K562 (cell line): ENCODE data around the gene LENEP. TPM values are rescaled to one million over a fixed set of nuclear protein-coding genes. Genes with fewer than 3 reads are reported as not detected.

Experiments
- AFF4 ChIP-seq: sonication (generic); formaldehyde crosslinking; IDR thresholded peaks from 2 replicates; pipeline ENCODE4 v1.8.0; 2023; ENCODE audit warnings: mild to moderate bottlenecking, missing genetic modification reagents
- ASH1L ChIP-seq: fragments of 450-650 bp; IDR thresholded peaks from 2 replicates; pipeline ENCODE4 v1.6.1; 2018; ENCODE audit warnings: borderline replicate concordance, mild to moderate bottlenecking, low read depth; ENCODE audit not compliant: partially characterized antibody
- CHD4 ChIP-seq: fragments of 200-600 bp; sonication (generic); IDR thresholded peaks from 3 replicates; pipeline ENCODE4 v1.6.1; 2012; ENCODE audit warnings: low read depth, mild to moderate bottlenecking, mixed read lengths, low read length, inconsistent platforms; ENCODE audit not compliant: insufficient read depth, insufficient replicate concordance, poor library complexity, severe bottlenecking
- CTBP1 ChIP-seq: fragments of 450-650 bp; IDR thresholded peaks from 2 replicates; pipeline ENCODE4 v1.6.1; 2016; ENCODE audit warnings: borderline replicate concordance
- DACH1 ChIP-seq: fragments of 450-650 bp; IDR thresholded peaks from 2 replicates; pipeline ENCODE4 v1.6.1; 2018; ENCODE audit not compliant: partially characterized antibody
- ETS2 ChIP-seq: IDR thresholded peaks from 2 replicates; pipeline ENCODE4 v1.6.1; 2016; ENCODE audit warnings: borderline replicate concordance, missing genetic modification characterization, mild to moderate bottlenecking, moderate library complexity, missing compliant biosample characterization; ENCODE audit not compliant: poor library complexity, severe bottlenecking
- ETV5 ChIP-seq: sonication (generic); formaldehyde crosslinking; IDR thresholded peaks from 2 replicates; pipeline ENCODE4 v1.4.0; 2020; ENCODE audit warnings: low read depth, mild to moderate bottlenecking, missing genetic modification reagents
- KDM1A ChIP-seq, 2 experiments: fragments of 450-650 bp; IDR thresholded peaks; 2 replicates each; pipeline ENCODE4 v1.6.1; 2016; ENCODE audit warnings: mild to moderate bottlenecking in 2 of 2
- MTA3 ChIP-seq: fragments of 450-650 bp; formaldehyde crosslinking; IDR thresholded peaks from 2 replicates; pipeline ENCODE4 v1.6.1; 2017; ENCODE audit warnings: mild to moderate bottlenecking, borderline replicate concordance
- NCOA4 ChIP-seq: fragments of 450-650 bp; IDR thresholded peaks from 2 replicates; pipeline ENCODE4 v1.6.1; 2018; ENCODE audit warnings: mild to moderate bottlenecking; ENCODE audit not compliant: partially characterized antibody
- NEUROD1 ChIP-seq: fragments of 150-350 bp; IDR thresholded peaks from 2 replicates; pipeline ENCODE4 v1.6.1; 2014; ENCODE audit warnings: borderline replicate concordance, low read length, low read depth; ENCODE audit not compliant: partially characterized antibody
- POLR2H ChIP-seq: IDR thresholded peaks from 2 replicates; pipeline ENCODE4 v1.6.1; 2016; ENCODE audit warnings: missing genetic modification characterization, low read depth, mild to moderate bottlenecking, control low read depth, missing compliant biosample characterization, moderate library complexity
- SETDB1 ChIP-seq: IDR thresholded peaks from one replicate; pipeline ENCODE4 v1.6.1; 2012; ENCODE audit warnings: low read length, control low read depth, inconsistent platforms
- SIX5 ChIP-seq, 2 experiments: IDR thresholded peaks; 2 replicates each; pipeline ENCODE4 v1.6.1; 2011; ENCODE audit warnings: low read length in 2 of 2, borderline replicate concordance in 1 of 2, low read depth in 1 of 2, mild to moderate bottlenecking in 1 of 2, moderate library complexity in 1 of 2; ENCODE audit not compliant: insufficient read depth in 1 of 2
- SREBF1 ChIP-seq: fragments of 150-350 bp; IDR thresholded peaks from 2 replicates; pipeline ENCODE4 v1.6.1; 2014; ENCODE audit warnings: antibody characterized with exemption, low read depth, low read length, borderline replicate concordance
- TEAD4 ChIP-seq, 2 experiments: sonication (generic) in 1 of 2; formaldehyde crosslinking in 1 of 2; IDR thresholded peaks; 2 replicates each; pipeline versions ENCODE4 v1.6.1 to v1.8.0; 2012 to 2022; ENCODE audit warnings: borderline replicate concordance in 1 of 2, inconsistent platforms in 1 of 2, low read length in 1 of 2, mild to moderate bottlenecking in 1 of 2, missing genetic modification reagents in 1 of 2
- ZFP1 ChIP-seq: fragments of 450-650 bp; formaldehyde crosslinking; IDR thresholded peaks from 2 replicates; pipeline ENCODE4 v1.4.0; 2020; ENCODE audit warnings: mild to moderate bottlenecking, mixed read lengths
- ZNF165 ChIP-seq: fragments of 250-450 bp; sonication (Bioruptor Pico); IDR thresholded peaks from 2 replicates; pipeline ENCODE4 v1.4.0; 2020; ENCODE audit warnings: borderline replicate concordance
- ZNF436 ChIP-seq: fragments of 250-450, 450-650 bp; sonication (Bioruptor Pico); formaldehyde crosslinking; IDR thresholded peaks from 2 replicates; pipeline ENCODE4 v1.7.0; 2020; ENCODE audit warnings: mild to moderate bottlenecking
- ZSCAN32 ChIP-seq: fragments of 450-650 bp; formaldehyde crosslinking; IDR thresholded peaks from 2 replicates; pipeline ENCODE4 v1.4.0; 2020; ENCODE audit warnings: mild to moderate bottlenecking, moderate library complexity
- polyA plus RNA-seq, 8 experiments: library from polyadenylated mRNA; depleted of rRNA in 4 of 8; stranded (reverse) in 5 of 8; unstranded in 3 of 8; fragments of >200 nt; fragmentation: Nextera tagmentation in 2 of 8; fragmentation: Illumina TruSeq in 1 of 8; extraction: Ambion mirVana in 2 of 8; extraction: Trizol in 1 of 8; gene quantifications; 2 replicates each; pipeline versions ENCODE4 v1.2.1 to v1.2.3, GENCODE V29; 2011 to 2014; ENCODE audit warnings: inconsistent platforms in 1 of 8, missing spikeins in 1 of 8
- total RNA-seq, 7 experiments: library from RNA; depleted of rRNA in 6 of 7; stranded (reverse); fragments of >200 nt in 6 of 7; fragmentation: Illumina TruSeq in 2 of 7; extraction: Trizol in 2 of 7; gene quantifications; 2 replicates each; pipeline versions ENCODE4 v1.2.1 to v1.2.3, GENCODE V29; 2011 to 2021; ENCODE audit warnings: low replicate concordance in 1 of 7
- TF ChIP-seq, protein P1 (sequence below): fragments of 250-450 bp; sonication (Bioruptor Pico); IDR thresholded peaks from 2 replicates; pipeline ENCODE4 v1.8.0; 2021; ENCODE audit warnings: moderate library complexity, mild to moderate bottlenecking, inconsistent platforms
- TF ChIP-seq, protein P2 (sequence below): sonication (generic); IDR thresholded peaks from 2 replicates; pipeline ENCODE4 v1.6.1; 2016

LENEP gene
- total and polyA plus RNA-seq, 9 of the 15 experiments (the other 6 are each of a cell fraction or from before 2014, with no cell fraction given) = 0.23 to 0.87 (median 0.67) TPM; not detected in 5

DNA sequence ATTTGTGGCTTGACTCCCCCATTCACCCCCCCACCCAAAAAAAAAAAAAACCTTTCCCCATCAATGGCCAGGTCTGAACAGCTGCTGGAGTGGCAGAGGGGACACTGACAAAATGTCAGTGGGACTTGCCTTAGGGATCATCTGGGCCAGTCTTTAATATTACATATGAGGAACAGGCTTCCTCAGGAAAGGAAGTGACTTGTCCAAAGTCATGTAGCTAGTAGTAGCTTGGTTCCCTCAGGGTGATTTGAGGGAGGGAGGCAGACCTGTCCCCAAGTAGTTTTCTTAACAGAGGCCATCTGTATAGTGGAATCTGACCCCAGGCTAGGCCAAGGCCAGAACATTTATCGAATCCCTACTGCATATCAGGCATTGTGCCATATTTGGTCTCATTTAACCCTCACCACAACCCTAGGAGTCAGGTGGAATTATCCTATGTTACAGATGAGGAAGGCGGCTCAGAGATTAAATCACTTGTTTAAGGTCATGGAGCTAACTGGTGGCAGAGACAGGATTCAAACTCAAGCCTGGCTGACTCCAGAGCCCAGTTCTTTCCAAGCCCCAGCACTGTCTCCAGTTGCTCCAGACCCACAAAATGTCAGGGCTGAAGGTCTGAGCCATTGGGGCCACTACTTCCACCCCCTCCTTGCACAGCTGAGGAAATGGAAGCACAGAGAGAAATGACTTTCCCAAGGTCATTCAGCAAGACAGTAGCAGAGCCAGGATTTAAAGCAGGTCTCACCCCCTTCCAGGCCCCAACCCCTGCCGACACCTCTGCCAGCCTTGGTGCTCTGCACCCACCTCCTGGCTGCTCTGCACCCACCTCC, 19.6 kb downstream of the LENEP start (continued):
- no peak for TF ChIP-seq AFF4
- TF ChIP-seq, protein P1, sequence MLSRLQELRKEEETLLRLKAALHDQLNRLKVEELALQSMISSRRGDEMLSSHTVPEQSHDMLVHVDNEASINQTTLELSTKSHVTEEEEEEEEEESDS (CRISPR knock-in tag) = no peak
- TF ChIP-seq, protein P2, sequence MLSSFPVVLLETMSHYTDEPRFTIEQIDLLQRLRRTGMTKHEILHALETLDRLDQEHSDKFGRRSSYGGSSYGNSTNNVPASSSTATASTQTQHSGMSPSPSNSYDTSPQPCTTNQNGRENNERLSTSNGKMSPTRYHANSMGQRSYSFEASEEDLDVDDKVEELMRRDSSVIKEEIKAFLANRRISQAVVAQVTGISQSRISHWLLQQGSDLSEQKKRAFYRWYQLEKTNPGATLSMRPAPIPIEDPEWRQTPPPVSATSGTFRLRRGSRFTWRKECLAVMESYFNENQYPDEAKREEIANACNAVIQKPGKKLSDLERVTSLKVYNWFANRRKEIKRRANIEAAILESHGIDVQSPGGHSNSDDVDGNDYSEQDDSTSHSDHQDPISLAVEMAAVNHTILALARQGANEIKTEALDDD = 0 out of 2 replicates have a peak, but pooled peaks have one; percentile 27
- TF ChIP-seq ETS2 = no peak
- TF ChIP-seq CHD4 = no peak
- TF ChIP-seq ZNF165 (CRISPR knock-in tag) = no peak
- no peak for TF ChIP-seq ZNF436
- no peak for TF ChIP-seq NCOA4
- no peak for TF ChIP-seq SIX5 (IDR thresholded peaks at IDR 0.05; ENCODE audit: borderline replicate concordance in 1 of 2, insufficient read depth in 1 of 2, low read depth in 1 of 2, low read length in 2 of 2)
- no peak for TF ChIP-seq ASH1L
- TF ChIP-seq POLR2H (tag) = no peak
- no peak for TF ChIP-seq ZFP1 (CRISPR knock-in tag)
- TF ChIP-seq KDM1A (IDR thresholded peaks at IDR 0.05) = peak; percentile 35 to 44; a peak in 3 of 4 replicates
- no peak; the same call in 1 of the 2 replicates for TF ChIP-seq TEAD4 (IDR thresholded peaks at IDR 0.05; ENCODE audit: low read length)
- no peak for TF ChIP-seq TEAD4 (CRISPR knock-in tag; IDR thresholded peaks at IDR 0.05; ENCODE audit: borderline replicate concordance)
- no peak for TF ChIP-seq ETV5 (CRISPR knock-in tag)
- TF ChIP-seq DACH1 = no peak
- TF ChIP-seq MTA3 = no peak
- no peak for TF ChIP-seq SETDB1
- no peak for TF ChIP-seq CTBP1
- TF ChIP-seq ZSCAN32 (CRISPR knock-in tag) = no peak
- TF ChIP-seq SREBF1 = no peak
- no peak for TF ChIP-seq NEUROD1
